GM18951 (cell line): ENCODE data around the gene CLN6.

Source experiments
- POLR2A ChIP-seq: IDR thresholded peaks from 4 replicates; pipeline ENCODE4 v1.6.1; 2011; ENCODE audit warnings: mild to moderate bottlenecking; ENCODE audit not compliant: insufficient read length, insufficient read depth; ENCODE audit errors: extremely low read depth
- in situ Hi-C: fragments of 300-500 bp; cut with MboI; formaldehyde crosslinking; loops from one replicate; pipeline ENCODE4 v1.12.0; 2022; ENCODE audit warnings: low sequenced_read_pairs, mixed read lengths, inconsistent platforms; ENCODE audit not compliant: unreplicated experiment

Gene CLN6

GRCh38 chr15:68192804-68193486 lies 36.6 kb downstream of the CLN6 start:
- TF ChIP-seq POLR2A, result no peak
- in situ Hi-C loops, result no loop called here

GRCh38 chr15:68192117-68192516 lies 37.4 kb downstream of the CLN6 start:
- in situ Hi-C loops, result no loop called here

GRCh38 chr15:68191555-68191954 lies 38.0 kb downstream of the CLN6 start:
- no peak for TF ChIP-seq POLR2A

More at GRCh38 chr15:68192117-68192516, 37.4 kb downstream of the CLN6 start:
- no peak for TF ChIP-seq POLR2A

GRCh38 chr15:68190048-68190447 lies 39.5 kb downstream of the CLN6 start:
- no peak for TF ChIP-seq POLR2A
- in situ Hi-C loops, result no loop called here

More at GRCh38 chr15:68191555-68191954, 38.0 kb downstream of the CLN6 start:
- in situ Hi-C loops, result no loop called here

- no peak for TF ChIP-seq POLR2A
- in situ Hi-C loops, result no loop called here
Observed at GRCh38 chr15:68188647-68189046, 40.9 kb downstream of the CLN6 start.

- no peak for TF ChIP-seq POLR2A
- in situ Hi-C loops, result no loop called here
Observed at GRCh38 chr15:68187559-68187958, 42.0 kb downstream of the CLN6 start.

- no peak for TF ChIP-seq POLR2A
- in situ Hi-C loops, result no loop called here
Observed at GRCh38 chr15:68186671-68187397, 42.7 kb downstream of the CLN6 start.

- no peak for TF ChIP-seq POLR2A
- in situ Hi-C loops, result no loop called here
Observed at GRCh38 chr15:68184616-68185480, 44.7 kb downstream of the CLN6 start.

- TF ChIP-seq POLR2A, result no peak
- in situ Hi-C loops, result no loop called here
Observed at GRCh38 chr15:68183616-68184315, 45.8 kb downstream of the CLN6 start.

- in situ Hi-C loops, result no loop called here
- no peak for TF ChIP-seq POLR2A
Observed at GRCh38 chr15:68177742-68178141, 51.8 kb downstream of the CLN6 start.

GRCh38 chr15:68176601-68177000 lies 52.9 kb downstream of the CLN6 start:
- in situ Hi-C loops, result no loop called here
- no peak for TF ChIP-seq POLR2A

GRCh38 chr15:68175526-68175925 lies 54.0 kb downstream of the CLN6 start:
- no peak for TF ChIP-seq POLR2A
- in situ Hi-C loops, result no loop called here

- in situ Hi-C loops, result loop anchor here (25.0 kb wide), 1 partner anchor 311 kb away; no protein-coding TSS in a partner anchor
- no peak for TF ChIP-seq POLR2A
Observed at GRCh38 chr15:68173119-68173518, 56.4 kb downstream of the CLN6 start.

GRCh38 chr15:68172037-68172436 lies 57.5 kb downstream of the CLN6 start:
- in situ Hi-C loops, result loop anchor here (25.0 kb wide), 1 partner anchor 310 kb away; no protein-coding TSS in a partner anchor
